Muscle of back (tissue), 11 donors: ENCODE results near the gene TOR4A. TPM values are rescaled to one million over a fixed set of nuclear protein-coding genes. Genes with fewer than 3 reads are reported as not detected.
"Not testable (repeated sequence)": the region's sequence is repeated elsewhere in the genome, so short reads cannot be mapped to it uniquely, and the experiment has no call there.

Experiments
- DNase-seq, 3 donors: peaks; one replicate each; pipeline versions ENCODE4 v3.0.0 to v3.0.0-alpha.2; 2013
- polyA plus RNA-seq, 10 donors: library from polyadenylated mRNA; unstranded; fragments of 120-200 nt; gene quantifications; one replicate each; pipeline ENCODE4 v1.2.1, GENCODE V29; 2013; ENCODE audit not compliant: insufficient read length in 10 of 10

TOR4A gene
- polyA plus RNA-seq, 10 donors: 3.9 to 7.8 (median 5.6) TPM

- DNase-seq: peak in 1 of 3 donors; percentile 70
These were observed 38.8 kb downstream of the TOR4A start for GRCh38 chr9:137316012-137316981.

GRCh38 chr9:137317021-137317717 lies 39.6 kb downstream of the TOR4A start:
- DNase-seq: no peak

GRCh38 chr9:137317718-137318511 lies 40.4 kb downstream of the TOR4A start:
- no peak for DNase-seq

GRCh38 chr9:137318602-137319001 lies 41.1 kb downstream of the TOR4A start:
- no peak for DNase-seq

GRCh38 chr9:137319011-137319738 lies 41.6 kb downstream of the TOR4A start:
- DNase-seq: peak in 1 of 3 donors; percentile 39

- DNase-seq: no peak
These were observed 42.4 kb downstream of the TOR4A start for GRCh38 chr9:137319739-137320551.

GRCh38 chr9:137320555-137321384 lies 43.2 kb downstream of the TOR4A start:
- peak in 1 of 3 donors; percentile 55 for DNase-seq

GRCh38 chr9:137321726-137322361 lies 44.3 kb downstream of the TOR4A start:
- DNase-seq: no peak

- DNase-seq: no peak
These were observed 46.2 kb downstream of the TOR4A start for GRCh38 chr9:137323531-137324331.

GRCh38 chr9:137325124-137325523 lies 47.6 kb downstream of the TOR4A start:
- DNase-seq: no peak

- DNase-seq: no peak
These were observed 48.3 kb downstream of the TOR4A start for GRCh38 chr9:137325799-137326198.

- peak in 1 of 3 donors; percentile 26 for DNase-seq
These were observed 49.0 kb downstream of the TOR4A start for GRCh38 chr9:137326445-137327065.

- DNase-seq: peak in 1 of 3 donors; percentile 48
These were observed 50.4 kb downstream of the TOR4A start for GRCh38 chr9:137327641-137328550.

GRCh38 chr9:137329590-137329989 lies 52.1 kb downstream of the TOR4A start:
- not testable (repeated sequence) for DNase-seq

GRCh38 chr9:137330689-137331088 lies 53.2 kb downstream of the TOR4A start:
- DNase-seq: no peak

- DNase-seq: no peak
These were observed 54.4 kb downstream of the TOR4A start for GRCh38 chr9:137331929-137332328.
